Glutamatergic neuron (in vitro differentiated cells): ENCODE results near the gene PPP1R2. TPM values are rescaled to one million over a fixed set of nuclear protein-coding genes. Genes with fewer than 3 reads are reported as not detected.
A peak's percentile ranks its signal among the peaks of the same experiment; 100 is the strongest.

Experiments used
- DNase-seq: peaks from one replicate; pipeline ENCODE4 v3.0.0; 2022
- H3K27ac Mint-ChIP-seq: one replicate; pipeline ENCODE4 v1.8.0; 2020; ENCODE audit warnings: mild to moderate bottlenecking, mixed read lengths, inconsistent platforms; ENCODE audit not compliant: unreplicated experiment
- H3K27me3 Mint-ChIP-seq: one replicate; pipeline ENCODE4 v1.8.0; 2020; ENCODE audit warnings: mild to moderate bottlenecking, moderate library complexity, mixed read lengths, inconsistent platforms; ENCODE audit not compliant: unreplicated experiment
- H3K36me3 Mint-ChIP-seq: one replicate; pipeline ENCODE4 v1.8.0; 2020; ENCODE audit warnings: mild to moderate bottlenecking, mixed read lengths, inconsistent platforms; ENCODE audit not compliant: unreplicated experiment
- H3K4me1 Mint-ChIP-seq: one replicate; pipeline ENCODE4 v1.8.0; 2020; ENCODE audit warnings: mild to moderate bottlenecking, low read depth, mixed read lengths, inconsistent platforms; ENCODE audit not compliant: unreplicated experiment
- H3K4me3 Mint-ChIP-seq: one replicate; pipeline ENCODE4 v1.8.0; 2020; ENCODE audit warnings: mild to moderate bottlenecking, mixed read lengths, inconsistent platforms; ENCODE audit not compliant: unreplicated experiment
- H3K9me3 Mint-ChIP-seq: one replicate; pipeline ENCODE4 v1.8.0; 2020; ENCODE audit warnings: mild to moderate bottlenecking, moderate library complexity, mixed read lengths, inconsistent platforms; ENCODE audit not compliant: unreplicated experiment
- CTCF ChIP-seq: fragments of 200-600 bp; sonication (generic); IDR thresholded peaks from one replicate; pipeline ENCODE4 v1.5.0; 2021; ENCODE audit not compliant: partially characterized antibody, unreplicated experiment
- total RNA-seq: library from RNA; stranded (reverse); fragmentation: NEBNext Ultra II Directional; extraction: Animal tissue kit (Norgen Biotek cat#: 25700); gene quantifications from one replicate; pipeline ENCODE4 v1.2.1, GENCODE V29; 2021; ENCODE audit not compliant: unreplicated experiment

PPP1R2 gene
- total RNA-seq, 1 donor from 2014 or later, result 29.7 TPM

- Mint-ChIP-seq H3K36me3 (no peaks in the 10 kb centered on the region), H3K27ac (no peak overlapping the region), H3K27me3 (peaks cover 2% of the 10 kb centered on the region), H3K9me3 (peaks cover 1% of the 10 kb centered on the region), H3K4me3 (peak overlapping the region; percentile 17), H3K4me1 (peaks cover 9% of the 10 kb centered on the region)
- DNase-seq, result no peak
- no peak for TF ChIP-seq CTCF
Measured at GRCh38 chr3:195548006-195548405, 4.9 kb upstream of the PPP1R2 start.

- H3K27me3 Mint-ChIP-seq, result peaks cover 2% of the 10 kb centered on the region
Measured at GRCh38 chr3:195546130-195546560, 3.0 kb upstream of the PPP1R2 start.

GRCh38 chr3:195544634-195545033 is 1.5 kb upstream of the PPP1R2 start:
- H3K4me3 Mint-ChIP-seq, result no peak overlapping the region
- no peak overlapping the region for H3K27ac Mint-ChIP-seq
- TF ChIP-seq CTCF, result no peak
- peaks cover 22% of the 10 kb centered on the region for H3K4me1 Mint-ChIP-seq
- peaks cover 2% of the 10 kb centered on the region for H3K27me3 Mint-ChIP-seq
- no peaks in the 10 kb centered on the region for H3K36me3 Mint-ChIP-seq
- DNase-seq, result no peak
- peaks cover 1% of the 10 kb centered on the region for H3K9me3 Mint-ChIP-seq

More at GRCh38 chr3:195546130-195546560, 3.0 kb upstream of the PPP1R2 start:
- DNase-seq, result no peak
- Mint-ChIP-seq H3K4me3 (no peak overlapping the region), H3K36me3 (no peaks in the 10 kb centered on the region), H3K27ac (no peak overlapping the region), H3K4me1 (peaks cover 13% of the 10 kb centered on the region), H3K9me3 (peaks cover 1% of the 10 kb centered on the region)
- no peak for TF ChIP-seq CTCF

GRCh38 chr3:195544230-195544536 is 1.1 kb upstream of the PPP1R2 start:
- DNase-seq, result no peak
- Mint-ChIP-seq H3K9me3 (peaks cover 1% of the 10 kb centered on the region), H3K36me3 (no peaks in the 10 kb centered on the region), H3K4me1 (peaks cover 22% of the 10 kb centered on the region), H3K4me3 (peak overlapping the region; percentile 87), H3K27ac (no peak overlapping the region), H3K27me3 (peaks cover 2% of the 10 kb centered on the region)
- TF ChIP-seq CTCF, result no peak

GRCh38 chr3:195543500-195544229 is 540 bp upstream of the PPP1R2 start:
- Mint-ChIP-seq H3K4me1 (peaks cover 22% of the 10 kb centered on the region), H3K36me3 (no peaks in the 10 kb centered on the region), H3K27me3 (peaks cover 2% of the 10 kb centered on the region), H3K27ac (peak overlapping the region; percentile 55), H3K9me3 (peaks cover 1% of the 10 kb centered on the region), H3K4me3 (peak overlapping the region; percentile 87)
- TF ChIP-seq CTCF, result no peak
- DNase-seq, result no peak
